Measurements from ENCODE around the gene NGRN.
A peak's percentile ranks its signal among the peaks of the same experiment; 100 is the strongest.
"Not testable (repeated sequence)": the region's sequence is repeated elsewhere in the genome, so short reads cannot be mapped to it uniquely, and the experiment has no call there.

Gene NGRN

DNA sequence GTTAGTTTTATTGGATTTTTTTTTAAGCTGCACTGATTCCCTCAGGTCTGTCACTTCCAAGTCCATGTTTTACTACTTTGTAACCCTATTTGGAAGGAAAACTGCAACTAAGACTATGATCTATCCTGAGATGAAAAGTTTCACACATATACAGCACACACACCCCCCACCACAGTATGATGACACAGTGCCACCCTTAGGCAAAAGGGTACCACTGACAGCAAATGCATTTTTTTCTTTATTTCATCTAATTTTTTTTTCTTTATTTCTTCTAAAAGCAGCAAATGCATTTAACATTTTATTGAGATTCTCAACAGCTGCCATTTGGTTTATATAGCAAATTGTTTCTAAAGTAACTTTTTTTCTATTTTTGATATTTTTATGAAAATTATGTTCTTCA lies 21.2 kb downstream of the NGRN start:
- peak; percentile 63 for DNase-seq

DNA sequence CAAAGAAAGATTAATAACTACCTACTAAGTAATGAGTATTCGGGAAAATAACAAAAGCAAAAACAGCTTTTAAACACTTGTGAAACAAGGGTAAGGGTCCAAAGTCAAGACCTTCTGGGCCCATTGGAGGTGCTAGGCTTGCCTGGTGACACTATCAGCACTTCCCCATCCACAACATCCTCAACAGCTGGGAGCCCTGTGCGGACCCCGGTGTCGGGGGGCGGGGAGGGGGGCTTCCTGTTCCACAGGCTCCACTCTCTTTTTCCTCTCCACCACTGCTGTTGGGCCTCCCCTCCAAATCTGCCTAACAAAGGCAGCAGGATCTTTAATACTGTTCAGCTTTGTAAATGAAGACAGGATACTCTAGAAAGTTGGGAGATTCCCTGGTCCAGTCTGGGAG lies 21.6 kb downstream of the NGRN start:
- DNase-seq = no peak

DNA sequence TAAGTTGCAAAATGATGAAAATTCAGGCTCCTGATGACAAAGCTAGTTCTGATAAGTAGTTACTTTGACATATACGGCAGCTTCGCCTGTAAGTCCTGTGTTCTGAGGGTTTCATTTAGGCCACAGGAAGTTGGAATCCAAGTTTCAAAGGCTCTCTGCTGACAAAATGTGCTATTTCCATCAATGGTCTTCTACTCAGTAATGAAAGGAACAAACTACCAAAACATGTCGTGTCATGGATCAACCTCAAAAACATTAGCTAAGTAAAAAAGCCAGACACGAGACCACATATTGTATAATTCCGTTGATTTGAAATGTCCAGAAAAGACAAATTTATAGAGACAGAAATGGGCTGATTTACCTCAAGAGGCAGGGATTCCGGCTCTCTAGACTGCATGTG lies 22.5 kb downstream of the NGRN start:
- DNase-seq = no peak

DNA sequence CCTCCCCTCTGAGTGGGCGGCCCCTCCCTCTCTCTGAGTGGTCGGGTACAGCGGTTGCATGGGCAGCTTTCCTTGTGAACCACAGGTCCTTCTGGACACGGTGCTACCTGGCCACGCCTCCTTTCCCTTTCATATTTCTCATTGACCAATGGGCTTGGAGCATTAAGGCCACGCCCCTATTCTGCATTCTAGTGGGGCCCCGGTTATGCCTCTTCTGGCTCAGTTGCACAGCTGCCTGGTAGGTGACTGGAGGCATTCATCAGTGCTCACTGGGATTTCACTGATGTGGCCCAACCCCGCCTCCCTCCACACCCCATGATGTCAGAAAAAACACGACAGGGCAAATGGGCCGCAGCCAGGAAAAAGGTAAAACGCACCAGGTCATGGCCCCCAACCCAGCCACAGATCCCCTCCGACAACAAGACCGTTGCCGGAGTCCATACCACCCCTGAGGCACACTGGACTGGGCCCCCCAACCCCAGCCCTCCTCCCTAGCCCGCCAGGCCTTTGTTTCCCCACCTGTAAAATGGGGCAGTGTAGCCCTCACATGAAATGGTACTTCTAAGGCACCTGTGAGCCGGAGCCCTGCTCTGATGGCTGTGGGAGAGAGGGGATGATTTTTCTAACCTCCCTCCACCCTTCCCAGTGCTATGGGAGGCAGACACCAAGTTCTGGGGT lies 26.3 kb downstream of the NGRN start:
- DNase-seq = peak; percentile 17

DNA sequence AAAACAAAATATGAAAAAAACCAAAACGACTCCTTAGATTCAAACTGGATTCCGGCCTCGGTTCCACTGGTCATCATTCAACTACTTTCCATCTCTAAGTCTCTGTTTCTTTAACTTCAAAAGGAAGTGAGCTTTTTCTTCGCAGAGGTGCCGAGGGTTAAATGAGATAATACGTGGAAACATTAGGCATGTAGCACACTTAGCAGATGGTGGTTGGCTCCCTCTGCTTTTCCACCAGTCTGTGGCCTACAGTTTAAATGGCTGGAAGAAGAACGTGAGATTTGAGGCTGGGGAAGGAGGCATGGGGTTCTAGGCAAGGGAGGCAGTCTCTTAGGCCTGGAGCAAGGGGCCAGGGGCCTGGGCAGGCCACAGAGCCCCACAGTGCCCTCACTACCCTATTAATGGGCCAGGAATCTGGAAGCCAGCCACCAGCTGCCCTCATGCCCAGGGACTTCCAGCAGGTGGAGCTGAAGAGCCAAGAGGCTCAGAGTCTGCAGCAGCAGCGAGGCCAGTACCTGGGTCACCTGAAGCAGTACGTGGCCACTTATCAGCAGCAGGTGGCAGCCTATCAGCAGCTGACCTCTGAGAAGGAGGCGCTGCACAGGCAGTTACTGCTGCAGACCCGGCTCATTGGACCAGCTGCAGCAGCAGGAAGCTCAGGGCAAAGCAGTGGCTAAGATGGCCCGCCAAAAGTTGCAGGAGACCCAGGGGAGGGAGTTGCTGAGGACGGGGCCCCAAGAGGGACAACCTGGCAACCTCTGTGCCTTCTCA lies 27.8 kb downstream of the NGRN start:
- DNase-seq = peak; percentile 73

DNA sequence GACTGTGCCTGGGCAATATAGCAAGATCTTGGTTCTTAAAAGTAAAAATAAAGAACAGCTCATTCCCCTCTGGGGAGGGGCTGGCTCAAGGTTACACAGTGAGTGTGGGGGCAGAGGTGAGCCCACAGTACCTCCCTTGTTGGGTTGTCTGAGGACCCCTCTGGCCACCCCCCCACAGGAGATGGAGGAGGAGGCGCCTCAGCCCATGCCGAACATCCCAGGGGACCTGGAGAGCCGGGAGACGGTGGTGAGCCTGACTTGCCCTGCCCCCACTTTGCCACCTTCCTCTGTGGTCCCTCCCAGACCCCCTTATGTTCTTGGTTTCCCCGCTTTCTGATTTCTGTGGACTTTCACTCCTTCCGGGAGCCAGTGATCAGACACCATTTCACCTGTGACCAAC lies 28.7 kb downstream of the NGRN start:
- DNase-seq = no peak

DNA sequence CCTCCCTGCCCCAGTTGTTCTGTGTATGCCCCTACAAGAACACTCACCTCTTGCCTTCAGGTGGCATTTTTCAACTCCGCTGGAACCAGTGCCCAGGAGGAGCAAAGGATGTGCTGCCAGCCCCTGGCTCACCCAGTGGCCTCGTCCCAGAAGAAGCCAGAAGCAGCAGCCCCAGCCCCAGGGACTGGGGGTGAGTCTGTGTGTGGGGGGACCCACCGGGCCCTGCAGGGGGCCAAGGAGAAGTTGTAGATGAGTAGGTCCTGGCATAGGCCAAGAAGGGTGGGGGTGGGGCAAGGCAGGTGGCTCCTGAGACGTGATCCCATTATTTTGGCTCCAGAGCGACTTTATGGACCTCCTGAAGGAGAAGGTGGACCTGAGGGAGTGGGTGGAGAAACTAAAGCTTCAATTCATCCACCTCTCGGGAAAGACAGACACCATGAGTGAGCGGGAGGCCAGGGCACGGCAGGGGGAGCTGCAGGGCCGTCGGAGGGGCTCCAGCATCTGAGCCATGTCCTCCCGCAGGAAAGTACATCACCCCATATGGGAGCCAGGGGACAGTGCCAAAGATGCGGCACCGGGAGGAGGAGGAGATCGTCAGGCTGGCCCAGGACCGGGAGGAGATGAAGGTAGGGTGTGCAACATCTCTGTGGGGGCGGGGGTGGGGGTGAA lies 29.3 kb downstream of the NGRN start:
- DNase-seq = no peak

DNA sequence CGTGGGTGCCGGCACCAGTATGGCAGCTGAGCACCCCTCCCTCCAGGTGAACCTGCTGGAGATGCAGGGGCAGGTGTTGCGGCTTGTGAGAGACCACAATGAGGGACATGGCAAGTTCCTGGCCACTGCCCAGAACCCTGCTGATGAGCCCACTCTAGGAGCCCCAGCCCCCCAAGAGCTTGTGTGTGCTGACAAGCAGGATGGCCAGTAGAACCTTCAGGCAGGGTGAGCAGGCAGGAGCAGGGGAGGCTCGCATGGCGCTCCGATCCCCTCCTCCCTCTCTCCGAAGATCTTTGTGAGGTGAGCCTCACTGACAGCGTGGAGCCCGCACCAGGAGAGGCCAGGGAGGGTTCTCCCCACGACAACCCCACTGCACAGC lies 29.8 kb downstream of the NGRN start:
- no peak for DNase-seq

DNA sequence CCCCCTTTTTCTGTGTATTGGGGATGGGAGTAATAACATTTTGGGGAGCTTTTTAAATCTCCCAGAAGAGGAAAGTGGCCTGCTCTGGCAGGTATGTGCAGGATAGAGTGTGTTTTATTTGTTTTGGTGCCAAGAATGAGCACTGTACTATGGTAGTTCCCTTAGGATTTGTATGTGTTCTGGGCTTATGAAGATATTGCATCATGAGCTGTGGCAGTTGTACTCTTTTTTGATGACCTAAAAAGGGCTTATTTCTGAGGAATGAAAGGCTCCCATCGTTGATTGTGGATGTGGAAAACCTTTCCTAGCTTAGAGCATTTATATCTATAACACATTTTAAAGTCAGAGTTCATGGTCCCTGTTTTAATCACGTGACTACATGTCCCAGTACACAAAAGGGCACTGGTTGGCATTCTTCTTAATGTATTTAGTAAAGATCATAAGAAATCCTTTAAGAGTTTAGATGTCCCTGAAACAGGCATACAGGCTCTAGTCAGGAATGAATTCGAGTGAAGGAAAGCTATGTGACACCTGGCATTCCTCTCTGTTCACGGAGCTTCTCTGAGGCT lies 30.9 kb downstream of the NGRN start:
- DNase-seq = not testable (repeated sequence)

DNA sequence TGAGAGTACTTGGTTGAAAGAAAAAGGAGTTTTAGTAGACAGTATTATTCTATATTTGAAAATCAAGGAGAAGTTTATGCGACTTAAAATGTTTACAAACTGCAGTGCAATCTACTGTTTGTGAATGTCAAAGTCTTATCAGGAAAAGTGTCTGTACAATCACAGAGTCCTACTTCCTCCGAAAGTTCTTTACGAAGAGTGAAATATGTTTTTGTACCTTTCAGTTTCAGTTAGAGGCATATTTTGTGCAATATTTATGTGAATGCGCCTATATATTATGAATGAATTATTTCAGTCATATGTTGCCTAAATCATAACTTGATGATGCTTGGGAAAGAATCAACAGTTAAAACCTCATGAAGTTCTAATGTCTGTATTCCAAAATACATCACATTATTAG lies 31.5 kb downstream of the NGRN start:
- no peak for DNase-seq

DNA sequence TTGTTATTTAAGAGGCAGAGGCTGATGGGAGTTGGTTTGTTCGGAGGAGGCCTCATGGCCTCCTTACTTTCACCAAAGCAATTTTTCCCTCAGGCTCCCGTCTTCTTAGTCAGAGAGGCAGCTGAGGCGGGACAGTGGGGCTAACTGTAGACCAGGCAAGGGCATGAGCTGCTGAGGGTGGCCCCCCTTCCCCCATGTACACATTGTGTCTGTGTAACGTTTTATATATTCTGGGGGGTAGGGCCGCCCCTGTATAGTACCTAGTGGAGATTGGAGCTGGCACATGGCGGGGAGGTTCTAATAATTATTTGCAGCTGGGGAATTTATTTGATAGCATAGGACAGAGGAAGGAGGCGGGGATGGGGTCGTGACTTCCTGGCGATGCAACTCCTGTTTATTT lies 35.1 kb downstream of the NGRN start:
- DNase-seq = no peak

DNA sequence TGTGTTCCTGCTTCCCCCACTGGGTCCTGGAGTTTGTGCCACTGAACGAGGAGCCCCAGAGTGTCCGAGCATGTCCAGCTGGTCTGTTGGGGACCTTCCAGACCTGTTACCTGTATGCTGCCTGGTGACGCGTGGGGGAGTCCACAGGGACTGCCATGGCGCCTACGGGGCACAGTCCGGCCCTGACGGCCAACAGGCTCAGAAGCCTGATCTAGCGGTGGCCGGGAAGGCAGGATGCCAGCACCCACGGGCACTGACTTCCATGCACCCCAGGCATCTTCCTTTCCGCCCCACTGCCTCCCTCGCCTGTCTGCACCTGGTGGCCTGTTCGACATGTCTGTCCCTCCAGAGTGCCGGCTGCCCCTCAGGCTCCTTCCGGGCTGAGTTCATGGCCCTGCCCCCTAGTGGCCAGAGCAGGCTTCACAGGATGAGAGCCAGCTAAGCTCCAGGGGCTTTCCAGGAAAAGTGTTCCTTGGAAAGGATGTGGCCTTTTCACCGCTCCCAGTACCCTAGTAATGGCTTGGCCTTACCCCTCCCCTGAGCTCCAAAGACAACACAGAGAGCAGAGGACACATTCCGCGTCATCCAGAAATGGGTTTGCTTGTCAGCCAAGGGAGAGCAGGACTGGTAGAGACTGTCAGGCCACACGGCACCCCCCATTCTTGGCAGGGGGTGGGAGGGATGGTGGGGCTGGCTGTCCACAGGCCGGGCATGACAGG lies 35.7 kb downstream of the NGRN start:
- peak; percentile 62 for DNase-seq

DNA sequence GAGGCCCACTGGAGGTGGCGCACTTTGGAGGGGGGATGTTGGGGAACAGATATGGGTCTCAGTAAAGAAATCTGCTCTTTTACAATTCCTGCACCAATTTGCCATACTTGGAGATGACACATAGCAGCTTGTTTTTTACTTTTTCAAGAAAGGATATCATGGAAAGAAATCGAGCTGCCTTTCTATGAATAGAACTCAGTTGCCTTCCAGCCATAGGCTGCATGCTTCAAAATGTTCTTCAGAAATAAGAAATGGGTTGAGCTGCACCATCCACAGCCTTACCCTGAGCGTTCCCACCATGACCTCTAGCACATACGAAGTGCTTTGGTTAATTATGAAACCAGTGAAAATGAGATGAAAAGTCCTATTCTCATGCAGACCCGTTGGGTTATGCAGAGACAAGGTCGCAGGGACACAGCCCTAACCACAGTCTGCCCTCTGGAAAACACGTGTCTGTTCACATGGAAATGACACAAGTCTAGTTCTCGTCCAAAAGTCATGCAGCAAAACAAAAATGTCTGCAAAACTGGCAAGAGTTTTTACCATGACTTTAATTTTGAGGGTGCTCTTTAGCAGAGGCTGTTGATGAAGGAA lies 36.3 kb downstream of the NGRN start:
- DNase-seq = no peak

DNA sequence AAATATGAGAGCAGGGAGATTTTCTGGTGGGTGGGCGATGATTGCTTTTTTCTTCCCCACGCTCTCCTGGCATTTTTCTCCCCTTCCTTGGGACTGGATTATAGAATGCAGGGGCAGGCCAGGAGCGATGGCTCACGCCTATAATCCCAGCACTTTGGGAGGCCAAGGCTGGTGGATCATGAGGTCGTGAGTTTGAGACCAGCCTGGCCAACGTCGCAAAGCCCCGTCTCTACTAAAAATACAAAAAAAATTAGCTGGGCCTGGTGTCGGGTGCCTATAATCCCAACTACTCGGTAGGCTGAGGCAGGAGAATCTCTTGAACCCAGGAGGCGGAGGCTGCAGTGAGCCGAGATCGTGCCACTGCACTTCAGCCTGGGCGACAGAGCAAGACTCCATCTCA lies 39.9 kb downstream of the NGRN start:
- not testable (repeated sequence) for DNase-seq

DNA sequence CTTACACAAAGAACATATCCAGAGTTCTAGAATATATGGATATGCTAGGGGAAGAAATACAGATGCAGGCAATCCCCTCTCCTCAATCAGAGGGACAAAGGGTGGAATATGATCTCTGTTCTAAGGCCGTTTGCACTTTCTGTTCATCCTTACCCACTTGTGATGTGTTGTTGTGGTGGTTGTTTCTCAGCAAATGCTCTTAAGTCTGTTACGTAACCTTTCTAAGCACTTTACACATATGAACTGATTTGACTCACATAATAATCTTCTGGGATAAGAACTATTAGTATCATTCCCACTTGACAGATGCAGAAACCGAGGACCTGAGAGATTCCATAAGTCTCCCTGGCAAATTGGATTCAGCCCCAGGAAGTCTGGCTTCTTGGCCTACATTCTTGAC lies 40.5 kb downstream of the NGRN start:
- no peak for DNase-seq

DNA sequence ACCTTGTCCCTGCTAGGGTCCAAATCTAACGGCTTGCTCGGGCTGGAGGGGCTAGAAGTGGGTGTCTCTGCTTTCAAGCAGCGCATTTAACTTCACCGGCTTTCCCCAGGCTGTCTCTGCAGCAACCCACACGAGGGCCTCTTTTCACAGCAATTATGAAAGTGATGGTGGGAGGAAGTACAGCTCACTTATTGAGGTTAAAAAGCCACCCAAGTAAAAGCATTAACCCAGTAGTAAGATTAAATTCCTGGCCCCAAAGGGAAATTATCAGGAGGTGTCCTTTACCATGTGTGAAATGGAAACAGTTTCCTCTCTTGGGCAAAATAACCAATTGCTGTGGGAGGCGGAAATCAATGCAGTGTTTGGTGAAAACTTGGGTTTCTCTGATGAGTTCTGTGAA lies 41.1 kb downstream of the NGRN start:
- DNase-seq = peak; percentile 41

DNA sequence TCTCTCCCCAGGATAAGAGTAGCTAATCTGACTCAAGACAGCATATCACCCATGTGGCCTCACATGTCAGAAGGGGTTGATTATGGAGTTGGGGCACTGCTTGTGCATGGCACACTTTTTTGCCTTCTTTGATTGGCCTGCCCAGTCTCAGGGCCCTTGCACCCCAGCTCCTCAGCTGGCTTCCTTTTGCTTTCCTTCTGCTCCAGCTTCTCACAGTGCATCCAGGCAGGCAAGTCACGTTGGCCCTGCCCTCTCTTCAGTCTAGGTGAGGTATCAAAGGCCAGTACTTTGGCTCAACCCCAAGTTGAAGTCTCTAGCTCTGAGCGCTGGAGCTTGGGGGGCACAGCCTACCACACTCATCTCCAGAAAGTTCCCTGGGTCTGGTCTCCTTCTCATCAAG lies 42.2 kb downstream of the NGRN start:
- DNase-seq = no peak

DNA sequence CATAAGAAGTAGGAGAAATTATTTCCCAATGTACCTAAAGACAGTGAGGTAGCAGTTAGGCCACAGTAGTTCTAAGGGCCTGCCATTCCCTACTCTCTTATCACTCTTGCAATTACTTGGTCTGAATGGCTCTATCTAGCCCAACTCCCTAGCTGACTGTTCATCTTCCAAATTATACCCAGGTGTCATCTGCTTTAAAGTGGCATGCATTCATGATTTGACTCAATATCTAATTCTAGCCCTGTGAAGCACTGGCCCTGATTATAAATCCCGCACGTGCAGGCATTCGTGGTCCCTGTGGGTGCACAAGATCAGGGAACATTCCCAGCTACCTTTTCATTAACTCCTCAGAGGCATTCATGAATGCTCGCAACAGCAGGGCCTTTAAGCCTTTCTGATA lies 43.5 kb downstream of the NGRN start:
- no peak for DNase-seq

DNA sequence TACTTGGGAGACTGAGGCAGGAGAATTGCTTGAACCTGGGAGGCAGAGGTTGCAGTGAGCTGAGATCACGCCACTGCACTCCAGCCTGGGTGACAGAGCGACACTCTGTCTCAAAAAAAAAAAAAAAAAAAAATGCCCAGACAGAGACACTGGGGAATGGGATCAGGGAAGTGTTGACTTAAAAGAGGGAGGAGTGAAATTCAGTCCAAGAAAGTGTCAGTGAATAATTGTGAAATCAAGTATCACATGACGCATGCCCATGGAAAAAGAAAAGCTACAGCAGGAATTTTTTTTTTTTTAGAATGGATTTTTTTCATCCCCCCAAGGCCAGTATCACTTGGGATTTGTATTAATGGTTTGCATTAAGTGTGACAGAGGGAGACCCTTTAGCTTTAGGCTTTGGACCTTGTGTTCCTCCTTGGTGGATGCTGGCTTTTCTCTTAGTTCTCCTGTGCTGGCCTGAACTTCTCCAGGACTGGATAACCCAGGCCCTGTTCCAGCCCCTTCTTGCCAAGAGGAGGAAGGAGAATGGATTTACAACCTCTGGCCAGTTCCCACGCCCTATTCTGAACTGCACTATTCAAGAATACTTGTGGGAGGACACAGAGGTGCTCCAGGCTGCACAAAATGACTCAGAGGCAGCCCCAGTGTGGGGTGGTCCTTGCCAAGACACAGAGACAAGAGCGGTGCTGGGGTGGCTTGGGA lies 50.0 kb downstream of the NGRN start:
- DNase-seq = no peak

DNA sequence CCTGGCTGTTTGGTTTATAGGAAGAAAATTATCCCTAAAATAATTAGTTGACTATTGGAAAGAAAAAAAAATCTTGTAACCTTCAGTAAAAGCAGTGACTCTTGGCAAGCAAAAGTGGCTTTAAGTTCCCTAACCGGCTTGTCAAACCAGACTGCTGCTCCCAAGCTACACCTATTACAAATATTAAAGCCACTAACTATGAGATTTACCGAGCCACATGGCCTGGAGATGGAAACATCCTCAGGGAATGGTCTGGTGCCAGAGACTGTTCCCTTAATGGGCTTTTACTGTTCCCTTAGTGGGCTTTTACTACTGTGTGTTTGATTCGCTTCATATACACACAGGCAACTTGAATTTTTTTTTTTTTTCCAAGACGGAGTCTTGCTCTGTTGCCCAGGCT lies 50.7 kb downstream of the NGRN start:
- DNase-seq = no peak

DNA sequence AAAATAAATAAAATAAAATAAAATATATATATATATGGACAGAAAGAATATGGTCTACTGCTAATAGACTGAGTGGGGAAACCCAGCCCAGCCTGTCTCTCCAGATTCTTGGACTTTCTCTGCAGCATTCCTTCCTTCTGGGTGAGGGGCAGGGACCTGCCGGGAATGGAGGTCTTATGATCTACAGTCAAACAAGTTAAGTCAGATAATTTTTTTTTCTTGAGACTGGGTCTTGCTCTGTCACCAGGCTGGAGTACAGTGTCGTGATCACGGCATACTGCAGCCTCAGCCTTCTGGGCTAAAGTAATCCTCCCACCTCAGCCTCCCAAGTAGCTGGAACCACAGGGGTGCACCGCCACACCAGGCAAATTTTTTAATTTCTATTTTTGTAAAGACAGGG lies 53.1 kb downstream of the NGRN start:
- DNase-seq = no peak
